SK-N-SH treated with all-trans-retinoic acid at 6 μM for 48 hours (cell line): ENCODE data around the gene CLCNKA.

Source experiments
- ATAC-seq: fragments of 200-7000 bp; cut with Tn5 transposase; 3 replicates; pipeline ENCODE4 v1.9.1; 2020; ENCODE audit warnings: mild to moderate bottlenecking, moderate library complexity
- BACH2 ChIP-seq: fragments of 250-450 bp; sonication (Bioruptor Pico); IDR thresholded peaks from 2 replicates; pipeline ENCODE4 v1.9.0; 2021; ENCODE audit warnings: mild to moderate bottlenecking, borderline replicate concordance
- CREB5 ChIP-seq: fragments of 250-450 bp; sonication (Bioruptor Pico); IDR thresholded peaks from 2 replicates; pipeline ENCODE4 v1.5.1; 2020; ENCODE audit warnings: low read depth, mild to moderate bottlenecking, moderate library complexity
- CSDC2 ChIP-seq: fragments of 250-450 bp; sonication (Bioruptor Pico); IDR thresholded peaks from 2 replicates; pipeline ENCODE4 v1.5.0; 2020; ENCODE audit warnings: mild to moderate bottlenecking, moderate library complexity
- ESRRG ChIP-seq: fragments of 250-450 bp; sonication (Bioruptor Pico); IDR thresholded peaks from 2 replicates; pipeline ENCODE4 v1.6.1; 2021; ENCODE audit warnings: mild to moderate bottlenecking
- GLIS3 ChIP-seq: fragments of 250-450 bp; sonication (Bioruptor Pico); IDR thresholded peaks from 2 replicates; pipeline ENCODE4 v1.5.0; 2020; ENCODE audit warnings: mild to moderate bottlenecking, moderate library complexity
- ISL1 ChIP-seq: fragments of 250-450 bp; sonication (Bioruptor Pico); IDR thresholded peaks from 2 replicates; pipeline ENCODE4 v2.1.2; 2022; ENCODE audit warnings: mild to moderate bottlenecking, moderate library complexity
- OSR1 ChIP-seq: fragments of 250-450 bp; sonication (Bioruptor Pico); IDR thresholded peaks from 2 replicates; pipeline ENCODE4 v1.8.0; 2022; ENCODE audit warnings: moderate library complexity, mild to moderate bottlenecking, inconsistent platforms
- POU6F1 ChIP-seq: fragments of 250-450 bp; sonication (Bioruptor Pico); IDR thresholded peaks from 2 replicates; pipeline ENCODE4 v1.8.0; 2021; ENCODE audit warnings: low read depth, mild to moderate bottlenecking, moderate library complexity, borderline replicate concordance
- PPARA ChIP-seq: fragments of 250-450 bp; sonication (Bioruptor Pico); IDR thresholded peaks from 2 replicates; pipeline ENCODE4 v1.5.0; 2020; ENCODE audit warnings: mild to moderate bottlenecking, borderline replicate concordance
- TCF4 ChIP-seq: fragments of 250-450 bp; sonication (Bioruptor Pico); IDR thresholded peaks from 2 replicates; pipeline ENCODE4 v1.8.0; 2021; ENCODE audit warnings: mild to moderate bottlenecking, moderate library complexity, borderline replicate concordance
- TOX ChIP-seq: fragments of 250-450 bp; sonication (Bioruptor Pico); IDR thresholded peaks from 2 replicates; pipeline ENCODE4 v1.8.0; 2021; ENCODE audit warnings: mild to moderate bottlenecking, moderate library complexity, borderline replicate concordance
- ZC3H10 ChIP-seq: fragments of 250-450 bp; sonication (Bioruptor Pico); IDR thresholded peaks from 2 replicates; pipeline ENCODE4 v1.5.1; 2021; ENCODE audit warnings: mild to moderate bottlenecking, moderate library complexity
- ZFP30 ChIP-seq: fragments of 450-650 bp; formaldehyde crosslinking; IDR thresholded peaks from 2 replicates; pipeline ENCODE4 v1.5.0; 2022; ENCODE audit warnings: mild to moderate bottlenecking, moderate library complexity
- ZNF565 ChIP-seq: fragments of 450-650 bp; formaldehyde crosslinking; conservative IDR thresholded peaks from 2 replicates; pipeline ENCODE4 v1.5.0; 2020; ENCODE audit warnings: low read depth, mild to moderate bottlenecking, moderate library complexity
- ZNF70 ChIP-seq: fragments of 450-650 bp; formaldehyde crosslinking; IDR thresholded peaks from 2 replicates; pipeline ENCODE4 v1.5.0; 2020; ENCODE audit warnings: mild to moderate bottlenecking, moderate library complexity
- ZNF8 ChIP-seq: fragments of 450-650 bp; formaldehyde crosslinking; IDR thresholded peaks from 2 replicates; pipeline ENCODE4 v1.5.0; 2020; ENCODE audit warnings: mild to moderate bottlenecking, moderate library complexity
- TF ChIP-seq, protein P1 (sequence below): fragments of 250-450 bp; sonication (Bioruptor Pico); IDR thresholded peaks from 2 replicates; pipeline ENCODE4 v1.5.1; 2021; ENCODE audit warnings: mild to moderate bottlenecking, moderate library complexity
- TF ChIP-seq, protein P2 (sequence below): fragments of 250-450 bp; sonication (Bioruptor Pico); IDR thresholded peaks from 2 replicates; pipeline ENCODE4 v1.5.0; 2020; ENCODE audit warnings: mild to moderate bottlenecking, moderate library complexity

Gene CLCNKA

DNA sequence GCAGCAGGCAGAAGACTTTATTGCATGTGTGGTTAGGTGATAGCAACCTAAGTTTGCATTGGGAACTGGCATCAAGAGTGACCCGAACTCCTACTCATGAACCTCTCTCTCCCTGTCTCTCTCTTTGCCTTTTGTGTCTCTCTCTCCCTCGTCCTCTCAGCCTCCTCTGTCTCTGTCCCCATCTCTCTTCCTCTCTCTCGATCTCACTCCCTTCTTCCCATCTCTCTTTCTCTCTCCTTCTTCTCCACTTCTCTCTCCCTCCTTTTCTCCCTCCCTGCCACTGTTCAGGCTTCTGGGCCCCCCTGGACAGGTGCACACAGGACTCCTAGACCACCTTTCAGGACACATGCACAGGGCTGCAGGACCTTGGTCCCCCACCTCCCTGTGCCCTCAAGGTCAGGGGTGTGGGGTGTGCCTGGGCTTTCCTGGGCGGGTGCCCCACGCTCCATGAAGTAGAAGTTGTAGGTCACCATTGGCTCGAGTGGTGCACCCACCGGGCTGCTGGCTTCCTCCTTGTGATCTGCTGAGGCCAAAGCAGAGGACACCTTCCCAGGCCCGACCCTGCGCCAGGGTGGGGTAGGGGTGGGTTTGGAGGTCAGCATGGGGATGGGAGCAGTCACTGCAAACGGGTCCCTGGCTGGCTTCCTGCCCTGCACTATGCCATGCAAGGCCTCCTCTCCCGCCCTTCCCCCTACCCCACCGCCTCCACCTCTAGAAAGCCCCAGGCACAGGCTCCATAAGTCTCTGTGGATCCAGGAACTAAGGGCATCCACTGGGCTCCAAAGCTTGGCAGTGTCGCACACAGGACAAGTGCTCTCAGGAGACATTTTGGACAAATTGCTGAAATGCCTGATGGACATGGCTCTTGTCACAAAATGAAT lies 32.7 kb upstream of the CLCNKA start:
- TF ChIP-seq CSDC2 (no peak), TCF4 (no peak), ESRRG (CRISPR knock-in tag) (no peak), TOX (CRISPR knock-in tag) (no peak), ZC3H10 (CRISPR knock-in tag) (no peak), ZNF70 (no peak), ZNF8 (no peak), ZFP30 (no peak), ZNF565 (CRISPR knock-in tag) (no peak), GLIS3 (CRISPR knock-in tag) (no peak), PPARA (no peak), OSR1 (no peak), CREB5 (CRISPR knock-in tag) (no peak), BACH2 (CRISPR knock-in tag) (no peak)
- TF ChIP-seq, protein P1, sequence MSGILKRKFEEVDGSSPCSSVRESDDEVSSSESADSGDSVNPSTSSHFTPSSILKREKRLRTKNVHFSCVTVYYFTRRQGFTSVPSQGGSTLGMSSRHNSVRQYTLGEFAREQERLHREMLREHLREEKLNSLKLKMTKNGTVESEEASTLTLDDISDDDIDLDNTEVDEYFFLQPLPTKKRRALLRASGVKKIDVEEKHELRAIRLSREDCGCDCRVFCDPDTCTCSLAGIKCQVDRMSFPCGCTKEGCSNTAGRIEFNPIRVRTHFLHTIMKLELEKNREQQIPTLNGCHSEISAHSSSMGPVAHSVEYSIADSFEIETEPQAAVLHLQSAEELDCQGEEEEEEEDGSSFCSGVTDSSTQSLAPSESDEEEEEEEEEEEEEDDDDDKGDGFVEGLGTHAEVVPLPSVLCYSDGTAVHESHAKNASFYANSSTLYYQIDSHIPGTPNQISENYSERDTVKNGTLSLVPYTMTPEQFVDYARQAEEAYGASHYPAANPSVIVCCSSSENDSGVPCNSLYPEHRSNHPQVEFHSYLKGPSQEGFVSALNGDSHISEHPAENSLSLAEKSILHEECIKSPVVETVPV (CRISPR knock-in tag), result no peak
- no peak for ATAC-seq

GRCh38 chr1:15989776-15990175 lies 32.1 kb upstream of the CLCNKA start:
- no peak for TF ChIP-seq POU6F1
- TF ChIP-seq ISL1 (CRISPR knock-in tag), result no peak
- no peak for TF ChIP-seq OSR1
- no peak for TF ChIP-seq GLIS3 (CRISPR knock-in tag)
- TF ChIP-seq, protein P1 (CRISPR knock-in tag), result no peak
- ATAC-seq, result no peak

- no peak for ATAC-seq
- TF ChIP-seq, protein P2, sequence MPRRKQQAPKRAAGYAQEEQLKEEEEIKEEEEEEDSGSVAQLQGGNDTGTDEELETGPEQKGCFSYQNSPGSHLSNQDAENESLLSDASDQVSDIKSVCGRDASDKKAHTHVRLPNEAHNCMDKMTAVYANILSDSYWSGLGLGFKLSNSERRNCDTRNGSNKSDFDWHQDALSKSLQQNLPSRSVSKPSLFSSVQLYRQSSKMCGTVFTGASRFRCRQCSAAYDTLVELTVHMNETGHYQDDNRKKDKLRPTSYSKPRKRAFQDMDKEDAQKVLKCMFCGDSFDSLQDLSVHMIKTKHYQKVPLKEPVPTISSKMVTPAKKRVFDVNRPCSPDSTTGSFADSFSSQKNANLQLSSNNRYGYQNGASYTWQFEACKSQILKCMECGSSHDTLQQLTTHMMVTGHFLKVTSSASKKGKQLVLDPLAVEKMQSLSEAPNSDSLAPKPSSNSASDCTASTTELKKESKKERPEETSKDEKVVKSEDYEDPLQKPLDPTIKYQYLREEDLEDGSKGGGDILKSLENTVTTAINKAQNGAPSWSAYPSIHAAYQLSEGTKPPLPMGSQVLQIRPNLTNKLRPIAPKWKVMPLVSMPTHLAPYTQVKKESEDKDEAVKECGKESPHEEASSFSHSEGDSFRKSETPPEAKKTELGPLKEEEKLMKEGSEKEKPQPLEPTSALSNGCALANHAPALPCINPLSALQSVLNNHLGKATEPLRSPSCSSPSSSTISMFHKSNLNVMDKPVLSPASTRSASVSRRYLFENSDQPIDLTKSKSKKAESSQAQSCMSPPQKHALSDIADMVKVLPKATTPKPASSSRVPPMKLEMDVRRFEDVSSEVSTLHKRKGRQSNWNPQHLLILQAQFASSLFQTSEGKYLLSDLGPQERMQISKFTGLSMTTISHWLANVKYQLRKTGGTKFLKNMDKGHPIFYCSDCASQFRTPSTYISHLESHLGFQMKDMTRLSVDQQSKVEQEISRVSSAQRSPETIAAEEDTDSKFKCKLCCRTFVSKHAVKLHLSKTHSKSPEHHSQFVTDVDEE (CRISPR knock-in tag), result no peak
- TF ChIP-seq, protein P1 (CRISPR knock-in tag), result no peak
- TF ChIP-seq ZC3H10 (CRISPR knock-in tag), result no peak
- TF ChIP-seq, all 23 proteins: peak for 0
Observed at GRCh38 chr1:15991427-15992186, 30.2 kb upstream of the CLCNKA start.
